Right lobe of liver (tissue), 4 donors: ENCODE results near the gene TNFAIP8L3.
"Not testable (repeated sequence)": the region's sequence is repeated elsewhere in the genome, so short reads cannot be mapped to it uniquely, and the experiment has no call there.

Experiments
- POLR2A ChIP-seq: fragments of 450-650 bp; IDR thresholded peaks from one replicate; pipeline ENCODE4 v1.6.1; 2017; ENCODE audit warnings: antibody characterized with exemption, mild to moderate bottlenecking
- TF ChIP-seq, protein P1 (sequence below), 4 donors: fragments of 200-600 bp in 3 of 4; fragments of 450-650 bp in 1 of 4; IDR thresholded peaks; one replicate each; pipeline versions ENCODE4 v1.5.1 to v1.8.0; 2016 to 2022; ENCODE audit warnings: antibody characterized with exemption in 4 of 4, mild to moderate bottlenecking in 2 of 4
- donor health status: DM: no; HTN: no; CAD: no.
- donor health status: DM: no; HTN: no; CAD: no.
- donor health status: DM: no; HTN: yes; CAD: no.

DNA sequence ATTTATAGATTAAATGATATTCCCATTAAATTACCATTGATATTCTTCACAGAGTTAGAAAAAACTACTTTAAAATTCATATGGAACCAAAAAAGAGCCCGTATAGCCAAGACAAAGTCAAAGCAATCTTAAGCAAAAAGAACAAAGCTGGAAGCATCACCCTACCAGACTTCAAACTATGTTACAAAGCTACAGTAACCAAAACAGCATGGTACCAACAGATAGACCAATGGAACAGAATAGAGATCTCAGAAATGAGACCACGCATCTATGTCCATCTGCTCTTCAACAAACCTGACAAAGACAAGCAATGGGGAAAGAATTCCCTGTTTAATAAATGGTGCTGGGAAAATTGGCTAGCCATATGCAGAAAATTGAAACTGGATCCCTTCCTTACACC, 45.6 kb upstream of the TNFAIP8L3 start:
- TF ChIP-seq, protein P1, sequence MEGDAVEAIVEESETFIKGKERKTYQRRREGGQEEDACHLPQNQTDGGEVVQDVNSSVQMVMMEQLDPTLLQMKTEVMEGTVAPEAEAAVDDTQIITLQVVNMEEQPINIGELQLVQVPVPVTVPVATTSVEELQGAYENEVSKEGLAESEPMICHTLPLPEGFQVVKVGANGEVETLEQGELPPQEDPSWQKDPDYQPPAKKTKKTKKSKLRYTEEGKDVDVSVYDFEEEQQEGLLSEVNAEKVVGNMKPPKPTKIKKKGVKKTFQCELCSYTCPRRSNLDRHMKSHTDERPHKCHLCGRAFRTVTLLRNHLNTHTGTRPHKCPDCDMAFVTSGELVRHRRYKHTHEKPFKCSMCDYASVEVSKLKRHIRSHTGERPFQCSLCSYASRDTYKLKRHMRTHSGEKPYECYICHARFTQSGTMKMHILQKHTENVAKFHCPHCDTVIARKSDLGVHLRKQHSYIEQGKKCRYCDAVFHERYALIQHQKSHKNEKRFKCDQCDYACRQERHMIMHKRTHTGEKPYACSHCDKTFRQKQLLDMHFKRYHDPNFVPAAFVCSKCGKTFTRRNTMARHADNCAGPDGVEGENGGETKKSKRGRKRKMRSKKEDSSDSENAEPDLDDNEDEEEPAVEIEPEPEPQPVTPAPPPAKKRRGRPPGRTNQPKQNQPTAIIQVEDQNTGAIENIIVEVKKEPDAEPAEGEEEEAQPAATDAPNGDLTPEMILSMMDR (IDR thresholded peaks at IDR 0.05) = not testable (repeated sequence)
- TF ChIP-seq POLR2A = not testable (repeated sequence)
